Muscle layer of duodenum (tissue), 2 donors: Measurements from ENCODE around the gene POLR3H.

ENCODE experiments used
- H3K27ac ChIP-seq: one replicate; pipeline ENCODE4 v1.7.0; 2013; ENCODE audit warnings: mild to moderate bottlenecking, low read length
- H3K27me3 ChIP-seq: one replicate; pipeline ENCODE4 v1.7.0; 2013; ENCODE audit warnings: low read depth, mild to moderate bottlenecking, control low read depth, low read length
- H3K36me3 ChIP-seq, 2 donors: one replicate each; pipeline ENCODE4 v1.7.0; 2013; ENCODE audit warnings: low read length in 2 of 2, control low read depth in 1 of 2, mild to moderate bottlenecking in 1 of 2; ENCODE audit not compliant: insufficient read depth in 2 of 2, control insufficient read depth in 1 of 2
- H3K4me1 ChIP-seq, 2 donors: one replicate each; pipeline ENCODE4 v1.7.0; 2013; ENCODE audit warnings: low read length in 2 of 2, mild to moderate bottlenecking in 2 of 2, control low read depth in 1 of 2, moderate library complexity in 1 of 2; ENCODE audit not compliant: insufficient read depth in 2 of 2, control insufficient read depth in 1 of 2
- H3K4me3 ChIP-seq, 2 donors: one replicate each; pipeline ENCODE4 v1.7.0; 2013; ENCODE audit warnings: low read length in 2 of 2, low read depth in 1 of 2, mild to moderate bottlenecking in 1 of 2
- H3K9me3 ChIP-seq, 2 donors: one replicate each; pipeline ENCODE4 v1.7.0; 2013; ENCODE audit warnings: low read length in 2 of 2, control low read depth in 1 of 2, mild to moderate bottlenecking in 1 of 2; ENCODE audit not compliant: control insufficient read depth in 1 of 2
- donor health status: healthy.

POLR3H gene

GRCh38 chr22:41478891-41479521 is 65.3 kb downstream of the POLR3H start:
- H3K27ac ChIP-seq: peak overlapping the region; percentile 70
- peaks cover 3 to 9% of the 10 kb centered on the region in 2 donors for H3K36me3 ChIP-seq
- no peak overlapping the region for H3K4me3 ChIP-seq
- H3K27me3 ChIP-seq: no peaks in the 10 kb centered on the region
- peaks cover 21 to 47% of the 10 kb centered on the region in 2 donors for H3K4me1 ChIP-seq
- no peaks in the 10 kb centered on the region for H3K9me3 ChIP-seq

- H3K36me3 ChIP-seq: peaks cover 3 to 9% of the 10 kb centered on the region in 2 donors
- H3K4me3 ChIP-seq: no peak overlapping the region
- H3K27me3 ChIP-seq: no peaks in the 10 kb centered on the region
- H3K4me1 ChIP-seq: peaks cover 21 to 51% of the 10 kb centered on the region in 2 donors
- H3K27ac ChIP-seq: no peak overlapping the region
- no peaks in the 10 kb centered on the region for H3K9me3 ChIP-seq
Measured at GRCh38 chr22:41478473-41478872, 65.8 kb downstream of the POLR3H start.
